Measurements from ENCODE around the gene TNS4. TPM values are rescaled to one million over a fixed set of nuclear protein-coding genes. Genes with fewer than 3 reads are reported as not detected.
"Not testable (repeated sequence)": the region's sequence is repeated elsewhere in the genome, so short reads cannot be mapped to it uniquely, and the experiment has no call there.

Gene TNS4, protein sequence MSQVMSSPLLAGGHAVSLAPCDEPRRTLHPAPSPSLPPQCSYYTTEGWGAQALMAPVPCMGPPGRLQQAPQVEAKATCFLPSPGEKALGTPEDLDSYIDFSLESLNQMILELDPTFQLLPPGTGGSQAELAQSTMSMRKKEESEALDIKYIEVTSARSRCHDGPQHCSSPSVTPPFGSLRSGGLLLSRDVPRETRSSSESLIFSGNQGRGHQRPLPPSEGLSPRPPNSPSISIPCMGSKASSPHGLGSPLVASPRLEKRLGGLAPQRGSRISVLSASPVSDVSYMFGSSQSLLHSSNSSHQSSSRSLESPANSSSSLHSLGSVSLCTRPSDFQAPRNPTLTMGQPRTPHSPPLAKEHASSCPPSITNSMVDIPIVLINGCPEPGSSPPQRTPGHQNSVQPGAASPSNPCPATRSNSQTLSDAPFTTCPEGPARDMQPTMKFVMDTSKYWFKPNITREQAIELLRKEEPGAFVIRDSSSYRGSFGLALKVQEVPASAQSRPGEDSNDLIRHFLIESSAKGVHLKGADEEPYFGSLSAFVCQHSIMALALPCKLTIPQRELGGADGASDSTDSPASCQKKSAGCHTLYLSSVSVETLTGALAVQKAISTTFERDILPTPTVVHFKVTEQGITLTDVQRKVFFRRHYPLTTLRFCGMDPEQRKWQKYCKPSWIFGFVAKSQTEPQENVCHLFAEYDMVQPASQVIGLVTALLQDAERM
- 0.02 and 0.14 TPM in 2 replicates for total RNA-seq (2014; rRNA removed; shearing (Covaris generic))

GRCh38 chr17:40501499-40501911 is at the start of gene TNS4:
TSS of gene TNS4 (minus strand) at chr17:40501623. CDS start at chr17:40496425, 5,198 bp downstream.
- no peak for DNase-seq (ENCODE audit: low spot score)

DNA sequence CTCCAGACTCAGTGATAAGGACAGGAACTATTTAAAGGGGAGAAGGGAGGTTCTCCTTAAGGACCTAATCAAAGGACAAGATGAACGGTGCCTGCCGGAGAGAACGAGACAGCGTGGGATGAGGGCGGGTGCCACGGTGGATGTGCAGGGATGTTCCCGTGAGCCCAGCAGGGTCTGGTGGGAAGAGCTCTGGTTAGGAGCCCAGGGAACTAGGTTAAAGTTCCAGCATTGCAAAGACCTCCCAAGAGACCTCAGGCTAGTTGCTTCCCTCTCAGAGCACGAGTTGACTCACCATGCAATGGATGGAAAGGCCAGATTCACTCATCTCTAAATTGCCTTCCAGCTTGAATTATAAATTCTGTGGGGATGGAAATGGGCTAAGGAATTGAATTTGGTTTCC is 49.2 kb upstream of the TNS4 start:
- no peak for DNase-seq (ENCODE audit: low spot score)

- no peak for DNase-seq (ENCODE audit: low spot score)
Measured at GRCh38 chr17:40548982-40549685, 47.7 kb upstream of the TNS4 start.

DNA sequence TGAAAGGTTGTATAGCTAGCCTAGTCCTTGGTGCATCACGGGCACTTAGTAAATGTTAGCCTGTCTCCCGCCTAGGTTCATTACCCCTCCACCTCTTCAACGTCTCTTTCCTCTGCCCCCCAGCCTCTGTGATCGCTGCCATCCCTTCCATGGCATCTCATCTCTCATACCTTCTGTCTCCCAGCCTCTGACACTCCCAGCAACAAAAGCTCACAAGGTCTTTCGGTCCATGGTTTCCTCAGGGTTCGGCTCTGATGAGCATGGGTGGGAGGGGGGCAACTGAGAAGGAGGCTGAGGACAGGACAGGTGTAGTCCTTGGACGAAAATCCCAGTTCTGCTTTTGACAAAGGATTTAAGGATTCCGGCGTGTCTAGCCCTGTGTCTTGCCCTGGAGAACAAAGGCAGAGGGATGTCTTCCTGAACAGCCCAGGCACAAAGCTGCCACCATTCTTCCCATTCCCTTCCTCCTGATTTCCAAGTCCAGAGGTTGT is 47.1 kb upstream of the TNS4 start:
- no peak for DNase-seq (ENCODE audit: low spot score)

GRCh38 chr17:40547785-40548478 is 46.5 kb upstream of the TNS4 start:
- DNase-seq (ENCODE audit: low spot score): no peak

- no peak for DNase-seq (ENCODE audit: low spot score)
Measured at GRCh38 chr17:40547079-40547784, 45.8 kb upstream of the TNS4 start.

DNA sequence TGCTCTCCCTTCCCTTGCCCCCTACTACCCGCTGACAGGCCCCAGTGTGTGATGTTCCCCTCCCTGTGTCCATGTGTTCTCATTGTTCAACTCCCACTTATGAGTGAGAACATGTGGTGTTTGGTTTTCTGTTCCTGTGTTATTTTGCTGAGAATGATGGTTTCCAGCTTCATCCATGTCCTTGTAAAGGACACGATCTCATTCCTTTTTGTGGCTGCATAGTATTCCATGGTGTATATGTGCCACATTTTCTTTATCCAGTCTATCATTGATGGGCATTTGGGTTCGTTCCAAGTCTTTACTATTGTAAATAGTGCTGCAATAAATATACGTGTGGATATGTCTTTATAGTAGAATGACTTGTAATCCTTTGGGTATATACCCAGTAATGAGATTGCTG is 45.1 kb upstream of the TNS4 start:
- not testable (repeated sequence) for DNase-seq (ENCODE audit: low spot score)

GRCh38 chr17:40545660-40546059 is 44.2 kb upstream of the TNS4 start:
- DNase-seq (ENCODE audit: low spot score): no peak

GRCh38 chr17:40542558-40543411 is 41.4 kb upstream of the TNS4 start:
- DNase-seq (ENCODE audit: low spot score): no peak

DNA sequence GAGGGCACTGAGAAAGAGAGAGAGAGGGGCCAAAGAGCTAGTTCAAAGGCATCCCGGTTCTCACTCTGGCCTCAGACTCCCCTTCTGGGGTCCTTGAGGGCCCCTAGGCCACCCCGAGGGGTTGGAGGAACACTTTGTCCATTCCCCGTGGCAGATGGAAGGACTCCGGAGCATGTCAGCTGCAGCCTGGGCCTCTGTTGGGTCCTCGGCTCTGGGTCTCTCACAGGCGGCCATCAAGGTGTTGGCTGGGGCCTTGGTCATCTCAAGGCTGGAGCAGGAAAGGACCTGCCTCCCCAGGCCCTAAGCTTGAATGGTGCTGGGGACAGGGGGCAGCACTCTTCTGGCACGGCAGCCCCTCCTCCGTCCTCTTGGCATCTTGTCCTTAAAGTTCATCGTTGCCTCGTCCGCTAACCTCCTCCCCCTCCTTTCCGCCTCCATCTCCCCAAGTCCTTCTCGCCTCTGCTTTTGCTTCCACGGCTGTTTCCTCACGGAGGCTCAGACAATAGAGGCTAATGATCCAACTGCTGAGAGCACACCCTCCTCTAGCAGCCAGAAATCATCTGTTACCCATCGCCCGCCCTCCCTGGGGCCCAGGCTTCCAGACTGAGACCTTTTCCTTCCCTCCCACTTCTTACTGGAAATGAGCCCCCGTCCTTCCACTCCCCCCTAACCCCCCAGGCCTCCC is 40.6 kb upstream of the TNS4 start:
- no peak for DNase-seq (ENCODE audit: low spot score)

- DNase-seq (ENCODE audit: low spot score): no peak
Measured at GRCh38 chr17:40541060-40541872, 39.8 kb upstream of the TNS4 start.

GRCh38 chr17:40540448-40540847 is 39.0 kb upstream of the TNS4 start:
- no peak for DNase-seq (ENCODE audit: low spot score)

DNA sequence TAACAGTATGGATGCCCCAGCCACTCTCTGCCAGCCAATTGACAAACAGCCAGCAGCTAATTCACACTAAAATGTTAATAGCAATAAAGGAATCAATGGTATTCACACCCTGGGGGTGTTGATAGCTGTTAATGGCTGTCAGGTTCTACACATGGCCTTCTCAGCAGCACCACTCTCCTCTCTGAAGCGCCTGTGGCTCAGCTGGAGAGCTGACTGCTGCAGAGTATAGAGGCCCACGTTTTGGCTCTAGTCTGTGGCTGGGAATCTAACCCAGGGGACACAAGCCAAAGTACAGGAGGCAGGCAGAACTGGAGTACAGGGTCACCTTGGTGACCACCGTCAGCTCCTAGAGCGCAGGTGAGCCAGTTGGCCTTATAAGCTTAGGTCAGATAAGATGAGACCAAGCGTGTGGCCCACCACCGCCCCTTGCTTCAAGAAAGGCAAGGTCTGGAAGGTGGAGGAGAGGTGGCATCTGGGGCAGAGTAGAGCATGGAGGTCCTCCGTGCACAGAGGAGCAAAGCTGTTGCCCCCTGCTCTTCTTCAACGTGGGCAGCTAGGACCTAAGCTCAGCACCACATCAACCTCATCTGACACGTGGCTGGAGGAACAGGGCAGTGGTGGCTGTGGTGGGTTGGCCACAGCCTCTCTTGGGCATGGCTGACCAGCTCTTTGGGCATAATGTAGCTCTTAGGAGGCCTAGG is 38.4 kb upstream of the TNS4 start:
- no peak for DNase-seq (ENCODE audit: low spot score)

DNA sequence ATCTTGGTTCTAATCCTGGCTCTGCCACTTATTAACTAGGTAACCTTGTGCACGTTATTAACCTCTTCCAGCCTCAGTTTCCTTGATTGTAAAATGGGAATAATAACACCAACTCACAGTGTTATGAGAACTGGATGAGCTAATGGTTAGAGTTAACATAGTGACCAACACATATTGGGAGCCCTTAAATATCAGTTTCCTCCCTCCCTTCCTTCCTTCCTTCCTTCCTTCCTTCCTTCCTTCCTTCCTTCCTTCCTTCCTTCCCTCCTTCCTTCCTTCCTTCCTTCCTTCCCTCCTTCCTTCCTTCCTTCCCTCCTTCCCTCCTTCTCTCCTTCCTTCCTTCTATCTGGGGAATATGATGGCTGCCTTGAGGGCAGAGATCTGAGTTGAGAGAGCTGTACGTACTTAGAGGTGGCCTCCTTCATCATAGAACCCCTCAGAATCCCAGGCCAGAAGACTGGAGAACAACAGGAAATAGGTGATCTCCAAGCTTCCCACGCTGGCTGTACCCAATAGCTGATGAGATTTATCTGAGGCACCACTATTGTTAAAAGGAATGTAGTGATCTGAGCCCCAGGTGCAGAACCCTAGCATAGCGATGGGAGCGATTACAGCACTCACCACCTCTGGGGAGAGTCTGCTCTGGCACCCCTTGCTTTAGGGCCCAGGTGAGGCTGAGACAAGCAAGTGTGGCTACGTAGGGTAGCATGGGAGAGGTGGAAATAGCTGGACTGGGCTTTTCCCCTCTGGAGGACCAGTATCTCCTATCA is 37.7 kb upstream of the TNS4 start:
- no peak for DNase-seq (ENCODE audit: low spot score)

DNA sequence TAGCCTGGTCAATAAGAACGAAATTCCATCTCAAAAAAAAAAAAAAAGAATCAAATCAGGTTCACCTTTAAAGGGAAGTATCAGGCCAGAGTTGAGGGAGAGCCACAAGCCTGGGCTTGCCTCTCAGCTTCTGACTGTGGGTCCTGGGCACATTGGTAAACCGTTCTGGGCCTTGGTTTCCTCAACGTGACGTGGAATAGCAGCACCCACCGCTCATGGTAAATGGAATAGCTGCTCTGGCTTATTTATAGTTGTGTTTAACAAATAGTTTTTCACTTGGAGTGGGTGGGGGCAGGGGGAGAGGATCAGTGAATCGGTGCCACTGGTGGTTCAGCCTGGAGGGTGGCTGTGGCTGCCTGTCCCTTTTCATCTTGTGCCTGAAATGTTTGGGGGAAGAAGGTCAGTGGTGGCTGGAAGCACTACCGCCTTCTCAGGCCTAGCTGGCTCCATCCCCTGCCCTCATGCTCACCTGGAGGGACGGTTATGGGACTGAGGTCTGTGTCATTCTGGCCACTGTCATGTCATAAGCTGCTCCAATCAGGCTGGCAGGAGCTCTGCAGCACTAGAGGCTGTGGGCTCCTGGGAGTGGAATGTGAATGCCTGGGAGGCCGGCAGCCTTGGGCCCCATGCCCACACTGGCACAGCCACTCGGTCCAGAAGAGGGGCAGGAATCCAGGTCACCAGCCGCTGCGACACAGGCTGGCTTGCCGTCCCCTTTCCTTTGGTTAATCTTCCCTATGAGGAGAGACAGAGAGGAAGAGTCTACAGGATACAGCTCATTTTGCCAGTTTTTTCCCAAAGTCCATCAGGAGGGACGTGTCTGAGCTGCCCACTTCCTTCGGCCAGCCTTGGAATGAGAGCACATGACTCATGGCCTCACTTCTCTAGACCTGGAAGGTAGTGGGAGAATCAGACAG is 36.9 kb upstream of the TNS4 start:
- peak; percentile 64 for DNase-seq (ENCODE audit: low spot score)

Measured in A172 (cell line).